ENCODE measurements around the gene ONECUT3. TPM values are rescaled to one million over a fixed set of nuclear protein-coding genes. Genes with fewer than 3 reads are reported as not detected.

Gene ONECUT3
- total and polyA plus RNA-seq, 5 donors from 2014 or later: not detected

GRCh38 chr19:1810439-1811160 lies 57.3 kb downstream of the ONECUT3 start:
- H3K9me3 ChIP-seq (ENCODE audit: control insufficient read depth in 2 of 2, low read length in 2 of 2): no peaks in the 10 kb centered on the region
- no peaks in the 10 kb centered on the region for H3K27me3 ChIP-seq (ENCODE audit: control insufficient read depth, insufficient read depth, low read length)
- no peak overlapping the region for H3K4me3 ChIP-seq (ENCODE audit: low read depth, low read length)
- peaks cover 20% of the 10 kb centered on the region for H3K4me1 ChIP-seq (ENCODE audit: control insufficient read depth, insufficient read depth, low read length, poor library complexity, severe bottlenecking)
- Mint-ChIP-seq H3K4me3 (peak overlapping the region; percentile 26 to 93 (median 68)), H3K27ac (peak overlapping the region in 1 of 3 donors; percentile 29), H3K9me3 (peaks cover 0 to 2% (median 0%) of the 10 kb centered on the region in 7 donors), H3K36me3 (no peaks in the 10 kb centered on the region), H3K27me3 (no peaks in the 10 kb centered on the region), H3K4me1 (peaks cover 4 to 18% (median 9%) of the 10 kb centered on the region in 4 donors)
- H3K36me3 ChIP-seq (ENCODE audit: control insufficient read depth, insufficient read depth, low read length): no peaks in the 10 kb centered on the region
- no peak overlapping the region for H3K27ac ChIP-seq (ENCODE audit: insufficient read depth, low read length, poor library complexity, severe bottlenecking)
- ATAC-seq (ENCODE audit: low read depth in 2 of 2) (no peak), DNase-seq (no peak)

DNA sequence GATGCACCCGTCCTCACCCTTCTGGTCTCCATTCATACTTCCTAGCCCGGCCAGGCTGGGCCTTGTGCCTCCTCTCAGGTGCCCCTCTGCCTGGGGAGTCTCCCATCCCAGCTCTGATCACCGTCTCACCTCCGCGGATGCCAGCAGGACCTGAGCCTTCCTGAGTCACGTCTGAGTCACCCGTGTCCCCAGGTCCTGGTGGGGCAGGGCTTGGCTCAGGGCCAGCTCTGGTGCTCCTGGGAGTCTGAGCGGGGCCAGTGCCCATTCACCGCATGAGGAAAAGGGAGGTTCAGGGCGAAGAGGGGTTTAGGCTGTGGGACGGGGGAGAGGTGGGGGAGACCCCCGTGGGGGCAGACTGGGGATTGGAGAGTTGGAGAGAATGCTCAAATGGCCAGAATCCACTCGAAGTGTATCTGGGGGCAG lies 58.2 kb downstream of the ONECUT3 start:
- no peaks in the 10 kb centered on the region for H3K9me3 ChIP-seq (ENCODE audit: control insufficient read depth in 2 of 2, low read length in 2 of 2)
- peak in 1 of 3 donors; percentile 53 for DNase-seq
- H3K4me1 ChIP-seq (ENCODE audit: control insufficient read depth, insufficient read depth, low read length, poor library complexity, severe bottlenecking): peaks cover 20% of the 10 kb centered on the region
- peak overlapping the region; percentile 55 for H3K27ac ChIP-seq (ENCODE audit: insufficient read depth, low read length, poor library complexity, severe bottlenecking)
- no peak for ATAC-seq (ENCODE audit: low read depth in 2 of 2)
- peak overlapping the region in 1 of 3 donors; percentile 62 for H3K27ac Mint-ChIP-seq
- H3K36me3 Mint-ChIP-seq: no peaks in the 10 kb centered on the region
- H3K9me3 Mint-ChIP-seq: peaks cover 0 to 2% (median 0%) of the 10 kb centered on the region in 7 donors
- H3K36me3 ChIP-seq (ENCODE audit: control insufficient read depth, insufficient read depth, low read length): peaks cover 2% of the 10 kb centered on the region
- no peaks in the 10 kb centered on the region for H3K27me3 Mint-ChIP-seq
- H3K27me3 ChIP-seq (ENCODE audit: control insufficient read depth, insufficient read depth, low read length): no peaks in the 10 kb centered on the region
- H3K4me1 Mint-ChIP-seq: peaks cover 4 to 18% (median 9%) of the 10 kb centered on the region in 4 donors
- H3K4me3 ChIP-seq (ENCODE audit: low read depth, low read length): peak overlapping the region; percentile 18
- H3K4me3 Mint-ChIP-seq: peak overlapping the region in 3 of 4 donors; percentile 66 to 83 (median 82)

DNA sequence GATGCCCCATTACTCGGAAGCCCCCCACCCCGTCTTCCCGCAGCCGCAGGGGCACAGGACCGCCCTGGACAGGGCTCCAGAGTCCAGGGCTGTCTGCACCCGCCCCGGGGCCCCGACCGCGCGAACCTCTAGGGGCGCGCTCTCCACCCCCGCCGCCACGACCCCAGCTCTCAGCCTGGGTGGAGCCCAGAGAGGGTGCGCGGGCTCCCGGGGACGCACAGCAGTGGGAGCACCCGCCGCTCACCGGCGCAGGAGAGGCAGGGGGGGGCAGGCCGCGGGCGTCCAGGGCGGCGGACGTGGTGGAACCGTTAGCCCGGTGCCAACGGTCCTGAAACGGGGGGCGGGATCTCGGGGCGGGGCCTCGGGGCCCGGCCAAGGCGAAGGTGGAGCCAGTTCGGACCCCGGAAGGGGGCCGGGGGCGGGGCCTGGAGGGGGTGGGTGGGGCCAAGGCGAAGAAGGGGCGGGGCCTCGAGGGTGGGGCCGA lies 58.7 kb downstream of the ONECUT3 start, which contains the start of gene ATP8B3:
Gene ATP8B3, minus strand, starts transcription at position 335 of the 484 bp plus-strand sequence. CDS start 540 bp downstream, outside the sequence.
- no peaks in the 10 kb centered on the region for H3K36me3 Mint-ChIP-seq
- H3K9me3 Mint-ChIP-seq: peaks cover 0 to 2% (median 0%) of the 10 kb centered on the region in 7 donors
- no peaks in the 10 kb centered on the region for H3K9me3 ChIP-seq (ENCODE audit: control insufficient read depth in 2 of 2, low read length in 2 of 2)

DNA sequence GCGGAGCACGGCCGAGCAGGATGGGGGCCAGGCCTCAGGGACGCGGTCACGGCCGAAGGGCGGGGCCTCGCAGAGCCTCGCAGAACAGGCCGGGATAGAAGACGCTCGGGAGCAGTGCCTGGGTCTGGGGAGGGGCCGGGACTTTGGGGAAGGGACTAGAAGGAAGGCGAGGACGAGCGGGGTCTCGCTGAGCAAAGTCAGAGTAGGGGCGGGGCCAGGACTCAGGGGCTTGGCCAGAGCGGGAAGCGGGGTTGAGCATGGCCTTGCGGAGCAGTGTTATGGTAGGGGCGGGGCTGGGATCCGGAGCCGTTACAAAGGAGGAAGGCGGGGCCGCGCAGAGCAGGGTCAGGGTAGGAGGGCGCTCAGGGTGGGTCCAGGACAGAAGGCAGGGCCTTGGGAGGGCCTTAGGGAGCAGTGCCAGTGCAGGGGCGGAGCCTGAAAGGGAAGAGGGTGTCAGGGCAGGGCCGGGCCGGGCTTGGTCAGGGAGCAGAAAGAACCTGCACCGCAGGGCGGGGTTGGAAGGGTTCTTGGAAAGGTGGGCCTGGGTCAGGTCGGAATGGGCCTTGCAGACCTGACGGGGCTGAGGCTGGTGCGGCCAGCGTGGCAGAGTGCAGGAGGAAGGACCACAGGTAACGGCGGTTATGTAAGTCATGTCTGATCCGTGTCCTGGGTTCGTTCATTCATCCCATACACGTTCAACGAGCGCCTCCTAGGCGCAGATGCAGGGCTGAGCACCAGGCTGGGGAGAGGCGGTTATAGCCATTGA lies 59.3 kb downstream of the ONECUT3 start:
- Mint-ChIP-seq H3K9me3 (peaks cover 0 to 2% (median 0%) of the 10 kb centered on the region in 7 donors), H3K27ac (peak overlapping the region; percentile 92 to 96 (median 94)), H3K27me3 (no peaks in the 10 kb centered on the region), H3K36me3 (no peaks in the 10 kb centered on the region), H3K4me3 (peak overlapping the region; percentile 89 to 97 (median 96)), H3K4me1 (peaks cover 4 to 18% (median 9%) of the 10 kb centered on the region in 4 donors)
- Histone ChIP-seq H3K9me3 (ENCODE audit: control insufficient read depth in 2 of 2, low read length in 2 of 2) (no peaks in the 10 kb centered on the region), H3K27ac (ENCODE audit: insufficient read depth, low read length, poor library complexity, severe bottlenecking) (peak overlapping the region; percentile 61), H3K36me3 (ENCODE audit: control insufficient read depth, insufficient read depth, low read length) (peaks cover 7% of the 10 kb centered on the region), H3K4me3 (ENCODE audit: low read depth, low read length) (peak overlapping the region; percentile 59), H3K27me3 (ENCODE audit: control insufficient read depth, insufficient read depth, low read length) (no peaks in the 10 kb centered on the region), H3K4me1 (ENCODE audit: control insufficient read depth, insufficient read depth, low read length, poor library complexity, severe bottlenecking) (peaks cover 20% of the 10 kb centered on the region)
- peak; percentile 77 to 78 for ATAC-seq (ENCODE audit: low read depth in 2 of 2)
- DNase-seq: peak; percentile 85 to 99 (median 85)

More for the DNA sequence above, 58.7 kb downstream of the ONECUT3 start, which contains the start of gene ATP8B3:
- DNase-seq (peak in 2 of 3 donors; percentile 65 to 76), ATAC-seq (ENCODE audit: low read depth in 2 of 2) (peak; percentile 12 to 15)
- H3K27ac ChIP-seq (ENCODE audit: insufficient read depth, low read length, poor library complexity, severe bottlenecking): peak within 1 kb of the TSS; percentile 61
- H3K27me3 Mint-ChIP-seq: no peaks in the 10 kb centered on the region
- peak within 1 kb of the TSS; percentile 89 to 97 (median 96) for H3K4me3 Mint-ChIP-seq
- peaks cover 4 to 18% (median 9%) of the 10 kb centered on the region in 4 donors for H3K4me1 Mint-ChIP-seq
- H3K27me3 ChIP-seq (ENCODE audit: control insufficient read depth, insufficient read depth, low read length): no peaks in the 10 kb centered on the region
- peak within 1 kb of the TSS; percentile 92 to 96 (median 94) for H3K27ac Mint-ChIP-seq
- H3K4me3 ChIP-seq (ENCODE audit: low read depth, low read length): peak within 1 kb of the TSS; percentile 59
- peaks cover 20% of the 10 kb centered on the region for H3K4me1 ChIP-seq (ENCODE audit: control insufficient read depth, insufficient read depth, low read length, poor library complexity, severe bottlenecking)
- H3K36me3 ChIP-seq (ENCODE audit: control insufficient read depth, insufficient read depth, low read length): peaks cover 7% of the 10 kb centered on the region

GRCh38 chr19:1813192-1814182 lies 60.2 kb downstream of the ONECUT3 start:
- H3K4me3 Mint-ChIP-seq: peak overlapping the region; percentile 89 to 97 (median 96)
- peaks cover 3% of the 10 kb centered on the region for H3K36me3 Mint-ChIP-seq
- H3K27me3 Mint-ChIP-seq: no peaks in the 10 kb centered on the region
- DNase-seq (no peak), ATAC-seq (ENCODE audit: low read depth in 2 of 2) (no peak)
- peaks cover 0 to 2% (median 0%) of the 10 kb centered on the region in 7 donors for H3K9me3 Mint-ChIP-seq
- H3K27me3 ChIP-seq (ENCODE audit: control insufficient read depth, insufficient read depth, low read length): no peaks in the 10 kb centered on the region
- peaks cover 4 to 18% (median 9%) of the 10 kb centered on the region in 4 donors for H3K4me1 Mint-ChIP-seq
- H3K9me3 ChIP-seq (ENCODE audit: control insufficient read depth in 2 of 2, low read length in 2 of 2): no peaks in the 10 kb centered on the region
- peak overlapping the region; percentile 59 for H3K4me3 ChIP-seq (ENCODE audit: low read depth, low read length)
- H3K36me3 ChIP-seq (ENCODE audit: control insufficient read depth, insufficient read depth, low read length): peaks cover 15% of the 10 kb centered on the region
- H3K27ac Mint-ChIP-seq: peak overlapping the region in 2 of 3 donors; percentile 92 to 94
- peak overlapping the region; percentile 61 for H3K27ac ChIP-seq (ENCODE audit: insufficient read depth, low read length, poor library complexity, severe bottlenecking)
- H3K4me1 ChIP-seq (ENCODE audit: control insufficient read depth, insufficient read depth, low read length, poor library complexity, severe bottlenecking): peaks cover 20% of the 10 kb centered on the region

- Mint-ChIP-seq H3K9me3 (peaks cover 0 to 2% (median 0%) of the 10 kb centered on the region in 7 donors), H3K4me3 (no peak overlapping the region), H3K27ac (no peak overlapping the region), H3K36me3 (peaks cover 3% of the 10 kb centered on the region), H3K4me1 (peaks cover 4 to 18% (median 9%) of the 10 kb centered on the region in 4 donors), H3K27me3 (no peaks in the 10 kb centered on the region)
- Histone ChIP-seq H3K27me3 (ENCODE audit: control insufficient read depth, insufficient read depth, low read length) (no peaks in the 10 kb centered on the region), H3K4me3 (ENCODE audit: low read depth, low read length) (no peak overlapping the region), H3K27ac (ENCODE audit: insufficient read depth, low read length, poor library complexity, severe bottlenecking) (no peak overlapping the region), H3K36me3 (ENCODE audit: control insufficient read depth, insufficient read depth, low read length) (peaks cover 20% of the 10 kb centered on the region), H3K9me3 (ENCODE audit: control insufficient read depth in 2 of 2, low read length in 2 of 2) (no peaks in the 10 kb centered on the region), H3K4me1 (ENCODE audit: control insufficient read depth, insufficient read depth, low read length, poor library complexity, severe bottlenecking) (peaks cover 20% of the 10 kb centered on the region)
- no peak for DNase-seq
- ATAC-seq (ENCODE audit: low read depth in 2 of 2): no peak
These were observed 61.1 kb downstream of the ONECUT3 start for GRCh38 chr19:1814391-1814790.
